SH-SY5Y (cell line): ENCODE data around the gene OR2V2.

Experiments used
- GATA2 ChIP-seq: IDR thresholded peaks from 2 replicates; pipeline ENCODE4 v1.6.1; 2011; ENCODE audit warnings: mild to moderate bottlenecking, low read depth, low read length
- GATA3 ChIP-seq: IDR thresholded peaks from 2 replicates; pipeline ENCODE4 v1.6.1; 2011; ENCODE audit warnings: low read depth, mild to moderate bottlenecking, low read length, moderate library complexity

- TF ChIP-seq GATA2 (no peak), GATA3 (no peak)
Observed at GRCh38 chr5:181152406-181152805, 5.0 kb downstream of the OR2V2 start.
